Measurements from ENCODE around the gene LAPTM5. TPM values are rescaled to one million over a fixed set of nuclear protein-coding genes. Genes with fewer than 3 reads are reported as not detected.

LAPTM5 gene
- total and polyA plus RNA-seq, 10 of the 15 experiments (the other 5 are each of a cell fraction or from before 2014, with no cell fraction given): 24.1 to 1,034 (median 687) TPM

DNA sequence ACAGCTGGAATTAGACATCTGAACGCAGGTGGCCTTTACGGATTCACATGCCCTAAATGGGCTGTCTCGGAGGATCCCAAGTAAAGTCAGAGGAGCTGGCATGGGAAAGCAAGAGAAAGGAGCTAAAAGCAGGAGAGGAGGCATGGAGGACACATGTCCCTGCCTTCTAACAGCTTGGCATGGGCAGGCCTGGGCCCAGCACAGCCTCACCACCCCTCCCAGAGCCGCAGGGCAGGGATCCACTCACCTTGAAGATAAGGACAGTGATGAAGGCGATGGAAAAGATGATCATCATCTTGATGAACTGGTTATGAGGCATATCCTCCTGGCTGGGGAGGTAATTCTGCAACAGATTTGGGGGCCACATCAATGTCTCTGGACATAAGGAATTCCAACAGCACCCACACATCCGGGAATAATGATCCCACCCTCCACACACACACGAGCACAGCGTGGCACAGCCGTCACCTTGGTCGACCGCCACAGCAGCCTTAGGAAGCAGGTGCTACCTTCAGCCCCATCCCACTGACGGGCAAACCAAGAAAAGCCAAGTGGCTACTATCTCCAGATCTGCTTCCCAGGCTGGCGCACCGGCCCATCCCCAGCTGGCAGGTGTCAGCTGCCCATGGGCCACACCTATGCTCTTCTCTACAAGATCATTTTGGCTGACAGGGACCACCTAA is 20.1 kb downstream of the LAPTM5 start:
- no peaks in the 10 kb centered on the region for H3K9me3 ChIP-seq (replicated peaks; ENCODE audit: control insufficient read depth, insufficient read depth, low read length)
- no peak overlapping the region for H3K4me2 ChIP-seq (ENCODE audit: control insufficient read depth, insufficient read depth)
- no peak for FAIRE-seq
- no peak overlapping the region for H3K27ac ChIP-seq (ENCODE audit: control insufficient read depth, insufficient read depth)
- WGBS (ENCODE audit: insufficient coverage, insufficient replicate concordance, low lambda C conversion rate, missing lambda C conversion rate): 84% methylated on average over 14 of the region's 14 CpGs
- RAD21 ChIA-PET (ENCODE audit: unreplicated experiment): interaction anchor here (1.1 to 1.5 kb wide), 3 partner anchors 15 to 42 kb away, joined by 3 to 7 read pairs (median 3); no protein-coding TSS in a partner anchor
- CTCF ChIA-PET: interaction anchor here (0.9 to 2.4 kb wide), 4 partner anchors 11 to 42 kb away, joined by 3 to 8 read pairs (median 4); no protein-coding TSS in a partner anchor
- POLR2A ChIA-PET: interaction anchor here (0.7 to 22.5 kb wide), 2 partner anchors 19 to 23 kb away, joined by 3 to 741 read pairs; partner anchors contain the start of gene LAPTM5
- no peak overlapping the region for H3K9ac ChIP-seq (ENCODE audit: control insufficient read depth, insufficient read depth, low read length)
- peaks cover 33% of the 10 kb centered on the region for H3K4me1 ChIP-seq (ENCODE audit: control insufficient read depth, insufficient read depth, low read length)
- H2AFZ ChIP-seq (ENCODE audit: control insufficient read depth, low read depth, low read length): no peak overlapping the region
- SMC1A ChIA-PET (ENCODE audit: uncharacterized antibody, unreplicated experiment): interaction anchor here (21.5 kb wide), 1 partner anchor 15 kb away, joined by 556 read pairs; the partner anchor contains the start of gene LAPTM5
- intact Hi-C loops (cut with micrococcal nuclease; ENCODE audit: unreplicated experiment): no loop called here
- no peaks in the 10 kb centered on the region for H3K27me3 ChIP-seq (replicated peaks in 1 of 2; ENCODE audit: control insufficient read depth in 2 of 2, insufficient read depth in 2 of 2, low read length in 1 of 2)
- H4K20me1 ChIP-seq (ENCODE audit: control insufficient read depth, insufficient read depth): peaks cover 5% of the 10 kb centered on the region
- no TSS peak for BruUV-seq (replicated peaks)
- in situ Hi-C loops (cut with MboI): no loop called here
- H3K4me3 ChIP-seq: no peak overlapping the region
- no peak for DNase-seq (ENCODE audit: low read depth, low spot score)
- peaks cover 72 to 76% of the 10 kb centered on the region in 2 experiments for H3K36me3 ChIP-seq (ENCODE audit: control insufficient read depth in 2 of 2, insufficient read depth in 2 of 2, low read length in 1 of 2)
- H3K79me2 ChIP-seq (ENCODE audit: control insufficient read depth, insufficient read depth, low read length): peaks cover 32% of the 10 kb centered on the region
- ATAC-seq: no peak
- TF ChIP-seq POLR2AphosphoS5 (IDR thresholded peaks at IDR 0.05; ENCODE audit: low read length) (peak; percentile 47; the same call in 1 of the 2 replicates), HDAC6 (IDR thresholded peaks at IDR 0.05; ENCODE audit: unreplicated experiment) (no peak), POLR2A (IDR thresholded peaks at IDR 0.05; ENCODE audit: low read depth, low read length) (peak; percentile 45; the same call in 1 of the 2 replicates)

DNA sequence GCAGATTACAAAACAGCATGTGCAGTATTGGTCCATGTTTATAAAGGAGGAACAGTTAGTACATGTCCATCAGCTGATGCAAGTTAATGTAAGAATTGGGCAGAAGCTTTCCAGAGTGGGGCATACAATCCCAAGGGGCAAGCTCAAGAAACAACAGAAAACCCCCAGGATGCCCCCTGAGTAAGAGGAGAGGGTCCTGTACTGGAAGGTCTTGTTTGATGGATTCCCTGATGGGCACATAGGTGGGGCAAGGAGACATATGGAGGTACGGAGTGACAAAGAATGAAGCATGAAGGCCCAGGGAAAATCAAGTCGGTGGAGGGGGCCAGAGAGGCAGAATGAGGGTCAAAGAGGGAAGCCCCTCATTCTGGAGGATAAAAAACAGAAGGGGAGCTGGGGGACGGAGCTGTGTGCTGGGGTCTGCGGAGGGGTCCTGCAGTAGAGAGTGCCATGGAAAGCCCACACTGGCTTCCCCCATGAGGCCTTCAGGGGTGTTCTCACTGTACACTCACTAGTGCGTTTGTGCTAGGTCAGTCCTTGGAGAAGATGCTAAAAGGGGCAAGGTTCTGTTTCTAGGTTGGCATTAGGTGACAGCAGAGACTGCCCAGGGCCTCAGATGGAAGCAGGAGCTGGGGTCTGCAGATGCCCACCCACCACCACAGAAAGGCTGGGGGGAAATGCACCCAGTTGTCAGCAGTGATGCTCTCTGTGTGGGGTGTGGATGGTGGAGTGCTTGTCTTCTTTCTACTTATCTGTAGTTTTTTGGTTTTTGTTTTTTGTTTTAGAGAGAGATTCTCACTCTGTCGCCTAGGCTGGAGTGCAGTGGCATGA is 21.7 kb downstream of the LAPTM5 start:
- in situ Hi-C loops (cut with MboI): no loop called here
- no peak overlapping the region for H2AFZ ChIP-seq (ENCODE audit: control insufficient read depth, low read depth, low read length)
- POLR2A ChIA-PET: interaction anchor here (22.5 kb wide), 1 partner anchor 25 kb away, joined by 741 read pairs; the partner anchor contains the start of gene LAPTM5

More for the DNA sequence above, 21.7 kb downstream of the LAPTM5 start:
- Histone ChIP-seq H3K9me3 (replicated peaks; ENCODE audit: control insufficient read depth, insufficient read depth, low read length) (no peaks in the 10 kb centered on the region), H3K36me3 (ENCODE audit: control insufficient read depth in 2 of 2, insufficient read depth in 2 of 2, low read length in 1 of 2) (peaks cover 59 to 63% of the 10 kb centered on the region in 2 experiments), H3K27me3 (replicated peaks in 1 of 2; ENCODE audit: control insufficient read depth in 2 of 2, insufficient read depth in 2 of 2, low read length in 1 of 2) (no peaks in the 10 kb centered on the region), H3K4me2 (ENCODE audit: control insufficient read depth, insufficient read depth) (no peak overlapping the region), H4K20me1 (ENCODE audit: control insufficient read depth, insufficient read depth) (peaks cover 5% of the 10 kb centered on the region), H3K9ac (ENCODE audit: control insufficient read depth, insufficient read depth, low read length) (no peak overlapping the region), H3K4me1 (ENCODE audit: control insufficient read depth, insufficient read depth, low read length) (peaks cover 24% of the 10 kb centered on the region), H3K4me3 (no peak overlapping the region), H3K79me2 (ENCODE audit: control insufficient read depth, insufficient read depth, low read length) (peaks cover 16% of the 10 kb centered on the region), H3K27ac (ENCODE audit: control insufficient read depth, insufficient read depth) (no peak overlapping the region)
- TF ChIP-seq, protein P1, sequence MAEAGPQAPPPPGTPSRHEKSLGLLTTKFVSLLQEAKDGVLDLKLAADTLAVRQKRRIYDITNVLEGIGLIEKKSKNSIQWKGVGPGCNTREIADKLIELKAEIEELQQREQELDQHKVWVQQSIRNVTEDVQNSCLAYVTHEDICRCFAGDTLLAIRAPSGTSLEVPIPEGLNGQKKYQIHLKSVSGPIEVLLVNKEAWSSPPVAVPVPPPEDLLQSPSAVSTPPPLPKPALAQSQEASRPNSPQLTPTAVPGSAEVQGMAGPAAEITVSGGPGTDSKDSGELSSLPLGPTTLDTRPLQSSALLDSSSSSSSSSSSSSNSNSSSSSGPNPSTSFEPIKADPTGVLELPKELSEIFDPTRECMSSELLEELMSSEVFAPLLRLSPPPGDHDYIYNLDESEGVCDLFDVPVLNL (IDR thresholded peaks at IDR 0.05; ENCODE audit: low read depth, low read length): no peak
- TF ChIP-seq POLR2AphosphoS5 (IDR thresholded peaks at IDR 0.05; ENCODE audit: low read length) (peak; percentile 70), RAD21 (IDR thresholded peaks at IDR 0.05; ENCODE audit: insufficient read depth, low read depth, low read length) (no peak)
- ChIA-PET SMC1A (ENCODE audit: uncharacterized antibody, unreplicated experiment) (interaction anchor here (1.1 to 21.5 kb wide), 5 partner anchors 10 to 44 kb away, joined by 3 to 556 read pairs (median 6); partner anchors contain the start of gene LAPTM5), RAD21 (ENCODE audit: unreplicated experiment) (no interaction called here), CTCF (interaction anchor here (2.4 kb wide), 1 partner anchor 44 kb away, joined by 8 read pairs; no protein-coding TSS in a partner anchor)
- no TSS peak for BruUV-seq (replicated peaks)
- FAIRE-seq (no peak), DNase-seq (ENCODE audit: low read depth, low spot score) (no peak), ATAC-seq (no peak)
- intact Hi-C loops (cut with micrococcal nuclease; ENCODE audit: unreplicated experiment): no loop called here
- WGBS (ENCODE audit: insufficient coverage, insufficient replicate concordance, low lambda C conversion rate, missing lambda C conversion rate): 94% methylated on average over 6 of the region's 6 CpGs

Measured in GM12878 (cell line).